ENCODE data around the gene SLC25A19. TPM values are rescaled to one million over a fixed set of nuclear protein-coding genes. Genes with fewer than 3 reads are reported as not detected.

SLC25A19 gene
- total RNA-seq, 3 donors from 2014 or later (not counting 1 experiment from before 2014, with no cell fraction given): 12.1 to 17.7 (median 14.8) TPM

DNA sequence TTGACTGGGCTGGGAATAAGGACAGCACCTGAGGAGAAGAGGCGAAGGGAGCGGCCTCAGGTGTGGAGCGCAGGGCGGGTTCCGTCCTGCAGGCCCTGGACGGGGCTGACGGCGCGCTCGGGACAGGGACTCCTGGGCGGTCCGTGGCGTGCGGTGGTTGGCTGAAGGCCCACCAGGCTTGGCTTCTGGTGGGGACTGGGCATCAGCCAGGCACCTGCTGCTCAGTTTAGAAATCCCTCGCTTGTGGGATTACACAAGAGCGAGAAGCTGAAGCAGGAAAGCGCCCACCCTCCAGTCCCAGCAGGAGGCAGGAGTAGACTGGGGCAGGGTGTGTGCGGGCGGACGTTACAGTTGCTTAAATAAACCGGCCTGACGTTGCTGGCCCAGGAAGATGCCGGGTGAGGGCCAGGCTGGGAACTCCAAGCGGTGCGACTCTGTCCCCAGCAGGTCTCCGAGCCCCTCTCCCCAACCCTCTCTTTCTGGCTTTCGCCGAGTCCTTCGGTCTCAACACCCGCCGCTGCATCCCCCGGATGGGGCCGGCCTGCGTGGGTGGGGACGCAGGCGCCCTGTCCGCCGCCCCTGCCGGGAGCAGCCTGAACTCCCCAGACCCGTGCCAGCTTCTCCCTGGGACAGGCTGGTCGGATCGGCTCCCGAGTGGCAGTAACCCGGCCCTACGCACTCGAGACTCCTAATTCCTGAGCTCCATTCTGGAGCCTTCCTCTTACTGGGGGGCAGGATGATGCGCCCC, 18.8 kb downstream of the SLC25A19 start:
- H3K27me3 Mint-ChIP-seq (ENCODE audit: low read depth in 2 of 2): no peaks in the 10 kb centered on the region
- no peaks in the 10 kb centered on the region for H3K36me3 Mint-ChIP-seq
- peak; percentile 44 to 54 (median 48) for ATAC-seq
- peaks cover 10 to 25% of the 10 kb centered on the region in 2 donors for H3K4me1 Mint-ChIP-seq
- intact Hi-C loops (cut with micrococcal nuclease): loop anchor here (1.0 kb wide), 1 partner anchor 9 kb away; the partner anchor contains the start of genes GGA3 and MRPS7
- peak overlapping the region; percentile 86 for H3K4me3 ChIP-seq (ENCODE audit: low read length)
- H3K27me3 ChIP-seq (ENCODE audit: control insufficient read depth, insufficient read depth, low read length): no peaks in the 10 kb centered on the region
- peak overlapping the region; percentile 71 to 91 for H3K27ac Mint-ChIP-seq
- H3K9me3 Mint-ChIP-seq: no peaks in the 10 kb centered on the region
- H3K36me3 ChIP-seq (ENCODE audit: control insufficient read depth, insufficient read depth, low read length): peaks cover 22% of the 10 kb centered on the region
- peaks cover 40% of the 10 kb centered on the region for H3K4me1 ChIP-seq (ENCODE audit: control insufficient read depth, insufficient read depth, low read length)
- H3K4me3 Mint-ChIP-seq: peak overlapping the region; percentile 86
- TF ChIP-seq, protein P1, sequence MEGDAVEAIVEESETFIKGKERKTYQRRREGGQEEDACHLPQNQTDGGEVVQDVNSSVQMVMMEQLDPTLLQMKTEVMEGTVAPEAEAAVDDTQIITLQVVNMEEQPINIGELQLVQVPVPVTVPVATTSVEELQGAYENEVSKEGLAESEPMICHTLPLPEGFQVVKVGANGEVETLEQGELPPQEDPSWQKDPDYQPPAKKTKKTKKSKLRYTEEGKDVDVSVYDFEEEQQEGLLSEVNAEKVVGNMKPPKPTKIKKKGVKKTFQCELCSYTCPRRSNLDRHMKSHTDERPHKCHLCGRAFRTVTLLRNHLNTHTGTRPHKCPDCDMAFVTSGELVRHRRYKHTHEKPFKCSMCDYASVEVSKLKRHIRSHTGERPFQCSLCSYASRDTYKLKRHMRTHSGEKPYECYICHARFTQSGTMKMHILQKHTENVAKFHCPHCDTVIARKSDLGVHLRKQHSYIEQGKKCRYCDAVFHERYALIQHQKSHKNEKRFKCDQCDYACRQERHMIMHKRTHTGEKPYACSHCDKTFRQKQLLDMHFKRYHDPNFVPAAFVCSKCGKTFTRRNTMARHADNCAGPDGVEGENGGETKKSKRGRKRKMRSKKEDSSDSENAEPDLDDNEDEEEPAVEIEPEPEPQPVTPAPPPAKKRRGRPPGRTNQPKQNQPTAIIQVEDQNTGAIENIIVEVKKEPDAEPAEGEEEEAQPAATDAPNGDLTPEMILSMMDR (IDR thresholded peaks at IDR 0.05): no peak
- 1% methylated on average over 47 of the region's 47 CpGs for WGBS (ENCODE audit: insufficient coverage)
- DNase-seq: peak in 1 of 2 donors; percentile 66
- H3K9me3 ChIP-seq (ENCODE audit: control insufficient read depth, insufficient read depth, low read length): no peaks in the 10 kb centered on the region
- H3K27ac ChIP-seq (ENCODE audit: low read length): peak overlapping the region; percentile 95

DNA sequence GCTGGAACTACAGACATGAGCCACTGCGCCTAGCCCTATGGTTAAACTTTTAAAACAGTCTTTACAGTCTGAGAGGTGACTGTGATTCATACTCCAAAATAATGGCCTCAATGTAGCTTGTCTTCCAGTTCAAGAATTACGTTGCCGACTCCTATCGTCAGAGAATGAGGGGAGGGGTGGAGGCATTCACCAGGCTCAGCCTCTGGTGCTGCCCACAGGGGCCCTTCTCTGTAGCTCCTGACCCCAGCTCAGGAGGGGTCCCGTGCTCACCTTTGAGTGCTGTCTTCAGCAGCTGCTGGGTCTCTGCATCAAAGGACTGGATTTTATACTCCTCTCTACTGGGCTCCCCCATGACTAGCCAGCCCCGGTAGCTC, 19.4 kb downstream of the SLC25A19 start:
- no peaks in the 10 kb centered on the region for H3K9me3 Mint-ChIP-seq
- H3K27me3 Mint-ChIP-seq (ENCODE audit: low read depth in 2 of 2): no peaks in the 10 kb centered on the region
- ATAC-seq (no peak), DNase-seq (peak in 1 of 2 donors; percentile 34)
- TF ChIP-seq, protein P1 (IDR thresholded peaks at IDR 0.05): no peak
- H3K27me3 ChIP-seq (ENCODE audit: control insufficient read depth, insufficient read depth, low read length): no peaks in the 10 kb centered on the region
- 43% methylated on average over 6 of the region's 6 CpGs for WGBS (ENCODE audit: insufficient coverage)
- no peaks in the 10 kb centered on the region for H3K9me3 ChIP-seq (ENCODE audit: control insufficient read depth, insufficient read depth, low read length)
- peak overlapping the region; percentile 71 to 91 for H3K27ac Mint-ChIP-seq
- H3K36me3 ChIP-seq (ENCODE audit: control insufficient read depth, insufficient read depth, low read length): peaks cover 25% of the 10 kb centered on the region
- peak overlapping the region; percentile 86 for H3K4me3 ChIP-seq (ENCODE audit: low read length)
- peaks cover 10 to 25% of the 10 kb centered on the region in 2 donors for H3K4me1 Mint-ChIP-seq
- peak overlapping the region; percentile 95 for H3K27ac ChIP-seq (ENCODE audit: low read length)
- intact Hi-C loops (cut with micrococcal nuclease): loop anchor here (1.0 kb wide), 1 partner anchor 9 kb away; the partner anchor contains the start of genes GGA3 and MRPS7
- no peaks in the 10 kb centered on the region for H3K36me3 Mint-ChIP-seq
- H3K4me1 ChIP-seq (ENCODE audit: control insufficient read depth, insufficient read depth, low read length): peaks cover 40% of the 10 kb centered on the region
- H3K4me3 Mint-ChIP-seq: peak overlapping the region; percentile 86

DNA sequence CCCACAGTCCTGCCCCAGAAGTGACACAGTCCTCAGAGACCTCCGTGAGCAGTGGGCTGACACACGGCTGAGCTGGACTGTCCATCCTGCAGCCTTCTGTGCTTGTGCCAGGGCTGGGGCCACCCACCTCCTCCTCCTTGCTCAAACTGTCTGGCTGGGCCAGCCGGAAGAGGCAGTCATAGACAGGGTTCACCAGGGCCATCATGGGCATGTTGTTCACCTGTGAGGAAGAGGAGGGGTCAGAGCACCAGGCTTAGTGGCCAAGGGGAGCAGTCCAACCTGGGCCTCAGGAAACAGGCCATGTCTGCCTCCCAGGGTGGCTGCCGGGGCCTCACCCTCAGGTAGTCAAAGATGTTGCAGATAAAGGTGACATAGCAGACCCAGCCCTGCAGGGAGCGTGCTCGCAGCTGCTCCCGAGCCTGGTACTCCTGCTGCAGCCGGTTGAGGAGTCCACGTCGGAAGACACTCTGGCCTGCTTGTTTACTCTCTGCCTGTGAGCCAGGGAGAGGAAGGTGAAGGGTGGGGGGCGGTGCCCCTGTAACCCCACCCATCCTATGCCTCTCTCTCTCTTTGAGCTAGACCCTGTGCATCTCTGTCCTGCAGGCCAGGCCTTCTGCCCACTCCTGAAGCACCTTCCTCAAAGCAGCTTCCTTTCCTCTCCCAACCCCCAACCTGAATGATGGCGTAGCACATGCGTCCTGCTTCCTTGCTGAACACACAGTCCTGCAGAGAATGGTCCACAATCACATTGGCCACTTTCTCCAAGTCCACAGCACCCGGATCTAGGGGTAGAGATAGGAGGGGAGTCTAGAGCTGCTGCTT, 21.6 kb downstream of the SLC25A19 start:
- no peak overlapping the region for H3K27ac ChIP-seq (ENCODE audit: low read length)
- TF ChIP-seq, protein P1 (IDR thresholded peaks at IDR 0.05): no peak
- peaks cover 24% of the 10 kb centered on the region for H3K36me3 ChIP-seq (ENCODE audit: control insufficient read depth, insufficient read depth, low read length)
- H3K4me3 ChIP-seq (ENCODE audit: low read length): no peak overlapping the region
- Mint-ChIP-seq H3K4me1 (peaks cover 11 to 21% of the 10 kb centered on the region in 2 donors), H3K27me3 (ENCODE audit: low read depth in 2 of 2) (no peaks in the 10 kb centered on the region), H3K4me3 (no peak overlapping the region), H3K27ac (no peak overlapping the region), H3K9me3 (no peaks in the 10 kb centered on the region), H3K36me3 (no peaks in the 10 kb centered on the region)
- DNase-seq: peak in 1 of 2 donors; percentile 6
- no peaks in the 10 kb centered on the region for H3K27me3 ChIP-seq (ENCODE audit: control insufficient read depth, insufficient read depth, low read length)
- no peaks in the 10 kb centered on the region for H3K9me3 ChIP-seq (ENCODE audit: control insufficient read depth, insufficient read depth, low read length)
- no peak for ATAC-seq
- 90% methylated on average over 12 of the region's 14 CpGs for WGBS (ENCODE audit: insufficient coverage)
- H3K4me1 ChIP-seq (ENCODE audit: control insufficient read depth, insufficient read depth, low read length): peaks cover 35% of the 10 kb centered on the region
- intact Hi-C loops (cut with micrococcal nuclease): no loop called here

All from natural killer cell (primary cell).